HUES48 (cell line): ENCODE measurements around the gene CEMIP.
A peak's percentile ranks its signal among the peaks of the same experiment; 100 is the strongest.

Source experiments
- H3K27ac ChIP-seq: one replicate; pipeline ENCODE4 v1.7.0; 2013; ENCODE audit warnings: low read depth, low read length, inconsistent platforms
- H3K27me3 ChIP-seq: 2 replicates; pipeline ENCODE4 v1.6.1; 2013; ENCODE audit warnings: mild to moderate bottlenecking, low read length; ENCODE audit not compliant: control insufficient read depth, insufficient read depth
- H3K36me3 ChIP-seq: 2 replicates; pipeline ENCODE4 v1.6.1; 2013; ENCODE audit warnings: low read length; ENCODE audit not compliant: control insufficient read depth, insufficient read depth
- H3K4me1 ChIP-seq: 2 replicates; pipeline ENCODE4 v1.6.1; 2013; ENCODE audit warnings: mild to moderate bottlenecking, low read length; ENCODE audit not compliant: control insufficient read depth, insufficient read depth
- H3K4me3 ChIP-seq: 2 replicates; pipeline ENCODE4 v1.5.1; 2013; ENCODE audit warnings: mild to moderate bottlenecking, low read depth, low read length
- H3K9ac ChIP-seq: 2 replicates; pipeline ENCODE4 v1.6.1; 2013; ENCODE audit warnings: mild to moderate bottlenecking, low read depth, low read length, moderate library complexity
- H3K9me3 ChIP-seq: 2 replicates; pipeline ENCODE4 v1.6.1; 2013; ENCODE audit warnings: low read length; ENCODE audit not compliant: control insufficient read depth, insufficient read depth

The CEMIP gene

GRCh38 chr15:80990955-80991354 is 211.8 kb downstream of the CEMIP start:
- Histone ChIP-seq H3K27ac (no peak overlapping the region), H3K4me3 (no peak overlapping the region), H3K27me3 (no peaks in the 10 kb centered on the region), H3K4me1 (peaks cover 18% of the 10 kb centered on the region), H3K9me3 (no peaks in the 10 kb centered on the region), H3K36me3 (no peaks in the 10 kb centered on the region), H3K9ac (no peak overlapping the region)

GRCh38 chr15:80991421-80991820 is 212.3 kb downstream of the CEMIP start:
- no peak overlapping the region for H3K9ac ChIP-seq
- H3K27ac ChIP-seq = no peak overlapping the region
- H3K9me3 ChIP-seq = no peaks in the 10 kb centered on the region
- no peaks in the 10 kb centered on the region for H3K27me3 ChIP-seq
- peaks cover 18% of the 10 kb centered on the region for H3K4me1 ChIP-seq
- no peak overlapping the region for H3K4me3 ChIP-seq
- H3K36me3 ChIP-seq = no peaks in the 10 kb centered on the region

GRCh38 chr15:80992006-80992405 is 212.8 kb downstream of the CEMIP start:
- Histone ChIP-seq H3K4me1 (peaks cover 18% of the 10 kb centered on the region), H3K27me3 (no peaks in the 10 kb centered on the region), H3K9ac (no peak overlapping the region), H3K27ac (no peak overlapping the region), H3K36me3 (no peaks in the 10 kb centered on the region), H3K4me3 (no peak overlapping the region), H3K9me3 (no peaks in the 10 kb centered on the region)

GRCh38 chr15:80992441-80992840 is 213.3 kb downstream of the CEMIP start:
- H3K27me3 ChIP-seq = no peaks in the 10 kb centered on the region
- peaks cover 18% of the 10 kb centered on the region for H3K4me1 ChIP-seq
- no peak overlapping the region for H3K9ac ChIP-seq
- H3K4me3 ChIP-seq = no peak overlapping the region
- no peaks in the 10 kb centered on the region for H3K9me3 ChIP-seq
- no peaks in the 10 kb centered on the region for H3K36me3 ChIP-seq
- H3K27ac ChIP-seq = no peak overlapping the region

- H3K4me1 ChIP-seq = peaks cover 5% of the 10 kb centered on the region
- H3K4me3 ChIP-seq = no peak overlapping the region
- no peaks in the 10 kb centered on the region for H3K9me3 ChIP-seq
- H3K36me3 ChIP-seq = no peaks in the 10 kb centered on the region
- peaks cover 8% of the 10 kb centered on the region for H3K27me3 ChIP-seq
- no peak overlapping the region for H3K9ac ChIP-seq
- H3K27ac ChIP-seq = no peak overlapping the region
Observed at GRCh38 chr15:80996247-80996646, 217.1 kb downstream of the CEMIP start.

GRCh38 chr15:80997692-80998091 is 218.5 kb downstream of the CEMIP start:
- peak overlapping the region; percentile 41 for H3K27ac ChIP-seq
- H3K9ac ChIP-seq = no peak overlapping the region
- H3K36me3 ChIP-seq = no peaks in the 10 kb centered on the region
- H3K9me3 ChIP-seq = no peaks in the 10 kb centered on the region
- peaks cover 5% of the 10 kb centered on the region for H3K4me1 ChIP-seq
- H3K4me3 ChIP-seq = no peak overlapping the region
- H3K27me3 ChIP-seq = peaks cover 14% of the 10 kb centered on the region

- Histone ChIP-seq H3K27me3 (peaks cover 19% of the 10 kb centered on the region), H3K27ac (peak overlapping the region; percentile 8), H3K36me3 (no peaks in the 10 kb centered on the region), H3K9me3 (no peaks in the 10 kb centered on the region), H3K9ac (no peak overlapping the region), H3K4me1 (peaks cover 5% of the 10 kb centered on the region), H3K4me3 (no peak overlapping the region)
Observed at GRCh38 chr15:80998251-80998650, 219.1 kb downstream of the CEMIP start.

GRCh38 chr15:80999623-81000036 is 220.5 kb downstream of the CEMIP start:
- Histone ChIP-seq H3K9me3 (no peaks in the 10 kb centered on the region), H3K9ac (no peak overlapping the region), H3K4me1 (peaks cover 5% of the 10 kb centered on the region), H3K4me3 (peak overlapping the region; percentile 93), H3K27me3 (peaks cover 19% of the 10 kb centered on the region), H3K27ac (no peak overlapping the region), H3K36me3 (0 out of 2 replicates have a peak, but pooled peaks cover 5% of the 10 kb centered on the region)

- Histone ChIP-seq H3K27me3 (peaks cover 19% of the 10 kb centered on the region), H3K27ac (peak overlapping the region; percentile 89), H3K4me3 (peak overlapping the region; percentile 93), H3K36me3 (peaks cover 8% of the 10 kb centered on the region; the same call in 1 of the 2 replicates), H3K9ac (peak overlapping the region; percentile 90), H3K4me1 (peaks cover 5% of the 10 kb centered on the region), H3K9me3 (no peaks in the 10 kb centered on the region)
Observed at GRCh38 chr15:81000144-81000623, 221.0 kb downstream of the CEMIP start.

- Histone ChIP-seq H3K27ac (peak within 1 kb of the TSS; percentile 89), H3K9me3 (no peaks in the 10 kb centered on the region), H3K36me3 (peaks cover 8% of the 10 kb centered on the region; the same call in 1 of the 2 replicates), H3K4me1 (peaks cover 5% of the 10 kb centered on the region), H3K9ac (peak within 1 kb of the TSS; percentile 90), H3K4me3 (peak within 1 kb of the TSS; percentile 93), H3K27me3 (peaks cover 19% of the 10 kb centered on the region)
Observed at GRCh38 chr15:81000624-81001151, 221.5 kb downstream of the CEMIP start, which contains the start of gene TLNRD1. TSS of gene TLNRD1 (plus strand) at chr15:81000923. CDS start at chr15:81002272, 1,349 bp downstream.
